HFF-Myc (cell line): Measurements from ENCODE around the gene RGS6.

Experiments used
- DNase-seq: peaks from one replicate; pipeline ENCODE4 v3.0.0-alpha.2; 2011; ENCODE audit warnings: low read depth; ENCODE audit errors: extremely low read depth
- H3K4me3 ChIP-seq: replicated peaks from 2 replicates; pipeline ENCODE4 v1.5.1; 2011; ENCODE audit warnings: low read depth, mild to moderate bottlenecking, control low read depth, low read length
- CTCF ChIP-seq: IDR thresholded peaks from 2 replicates; pipeline ENCODE4 v1.5.1; 2012; ENCODE audit warnings: mild to moderate bottlenecking, low read depth, low read length, control low read depth; ENCODE audit errors: missing control alignments

Gene RGS6

GRCh38 chr14:72155379-72155993 is 223.3 kb downstream of the RGS6 start:
- H3K4me3 ChIP-seq = no peak overlapping the region
- no peak for TF ChIP-seq CTCF
- no peak for DNase-seq

GRCh38 chr14:72164420-72165228 is 232.4 kb downstream of the RGS6 start:
- no peak overlapping the region for H3K4me3 ChIP-seq
- no peak for DNase-seq
- TF ChIP-seq CTCF = no peak

GRCh38 chr14:72165229-72165698 is 233.0 kb downstream of the RGS6 start:
- TF ChIP-seq CTCF = no peak
- DNase-seq = no peak
- H3K4me3 ChIP-seq = no peak overlapping the region

GRCh38 chr14:72169521-72169920 is 237.3 kb downstream of the RGS6 start:
- H3K4me3 ChIP-seq = no peak overlapping the region
- no peak for TF ChIP-seq CTCF
- no peak for DNase-seq

- DNase-seq = no peak
- H3K4me3 ChIP-seq = no peak overlapping the region
- no peak for TF ChIP-seq CTCF
Measured at GRCh38 chr14:72172049-72172448, 239.8 kb downstream of the RGS6 start.

GRCh38 chr14:72172597-72172996 is 240.4 kb downstream of the RGS6 start:
- no peak overlapping the region for H3K4me3 ChIP-seq
- no peak for TF ChIP-seq CTCF
- DNase-seq = no peak
